ENCODE measurements around the gene TCEANC2. TPM values are rescaled to one million over a fixed set of nuclear protein-coding genes. Genes with fewer than 3 reads are reported as not detected.
"Not testable (repeated sequence)": the region's sequence is repeated elsewhere in the genome, so short reads cannot be mapped to it uniquely, and the experiment has no call there.

TCEANC2 gene
- total RNA-seq, 2 donors from 2014 or later: 14.7 to 15.2 TPM

- Mint-ChIP-seq H3K4me1 (peaks cover 12% of the 10 kb centered on the region), H3K36me3 (ENCODE audit: low read depth) (peaks cover 28% of the 10 kb centered on the region)
- H3K4me3 Mint-ChIP-seq; H3K9me3 Mint-ChIP-seq; ATAC-seq (replicated peaks); H3K27me3 Mint-ChIP-seq; H3K27ac Mint-ChIP-seq: not testable (repeated sequence)
Measured at GRCh38 chr1:54050435-54050834, 3.0 kb upstream of the TCEANC2 start.

- no peak overlapping the region for H3K4me3 Mint-ChIP-seq
- H3K4me1 Mint-ChIP-seq: peaks cover 21% of the 10 kb centered on the region
- no peak overlapping the region for H3K27ac Mint-ChIP-seq
- no peaks in the 10 kb centered on the region for H3K9me3 Mint-ChIP-seq
- peaks cover 24% of the 10 kb centered on the region for H3K36me3 Mint-ChIP-seq (ENCODE audit: low read depth)
- no peaks in the 10 kb centered on the region for H3K27me3 Mint-ChIP-seq
- ATAC-seq (replicated peaks): no peak
Measured at GRCh38 chr1:54051933-54052430, 1.4 kb upstream of the TCEANC2 start.

GRCh38 chr1:54052431-54052933, 926 bp upstream of the TCEANC2 start:
- H3K4me3 Mint-ChIP-seq: no peak overlapping the region
- ATAC-seq (replicated peaks): peak; percentile 38

GRCh38 chr1:54053745-54054437, 483 bp downstream of the TCEANC2 start:
- H3K27me3 Mint-ChIP-seq: no peaks in the 10 kb centered on the region
- H3K9me3 Mint-ChIP-seq: no peaks in the 10 kb centered on the region
- H3K36me3 Mint-ChIP-seq (ENCODE audit: low read depth): peaks cover 34% of the 10 kb centered on the region
- no peak overlapping the region for H3K4me3 Mint-ChIP-seq
- ATAC-seq (replicated peaks): no peak
- H3K4me1 Mint-ChIP-seq: peaks cover 24% of the 10 kb centered on the region
- no peak overlapping the region for H3K27ac Mint-ChIP-seq

More at GRCh38 chr1:54052431-54052933, 926 bp upstream of the TCEANC2 start:
- Mint-ChIP-seq H3K9me3 (no peaks in the 10 kb centered on the region), H3K36me3 (ENCODE audit: low read depth) (peaks cover 24% of the 10 kb centered on the region), H3K27ac (no peak overlapping the region), H3K4me1 (peaks cover 19% of the 10 kb centered on the region), H3K27me3 (no peaks in the 10 kb centered on the region)

GRCh38 chr1:54054438-54054749, 986 bp downstream of the TCEANC2 start:
- H3K4me1 Mint-ChIP-seq: peaks cover 24% of the 10 kb centered on the region
- H3K27me3 Mint-ChIP-seq: no peaks in the 10 kb centered on the region
- no peak for ATAC-seq (replicated peaks)
- no peak overlapping the region for H3K27ac Mint-ChIP-seq
- H3K9me3 Mint-ChIP-seq: no peaks in the 10 kb centered on the region
- peaks cover 39% of the 10 kb centered on the region for H3K36me3 Mint-ChIP-seq (ENCODE audit: low read depth)
- H3K4me3 Mint-ChIP-seq: no peak overlapping the region

GRCh38 chr1:54064299-54064698, 10.9 kb downstream of the TCEANC2 start:
- Mint-ChIP-seq H3K4me3 (no peak overlapping the region), H3K27me3 (no peaks in the 10 kb centered on the region), H3K36me3 (ENCODE audit: low read depth) (peaks cover 6% of the 10 kb centered on the region), H3K9me3 (no peaks in the 10 kb centered on the region), H3K27ac (no peak overlapping the region), H3K4me1 (peaks cover 7% of the 10 kb centered on the region)
- no peak for ATAC-seq (replicated peaks)

GRCh38 chr1:54069791-54070170, 16.4 kb downstream of the TCEANC2 start:
- ATAC-seq (replicated peaks): no peak
- no peak overlapping the region for H3K4me3 Mint-ChIP-seq
- no peak overlapping the region for H3K27ac Mint-ChIP-seq
- H3K4me1 Mint-ChIP-seq: no peaks in the 10 kb centered on the region
- no peaks in the 10 kb centered on the region for H3K9me3 Mint-ChIP-seq
- H3K36me3 Mint-ChIP-seq (ENCODE audit: low read depth): peaks cover 15% of the 10 kb centered on the region
- H3K27me3 Mint-ChIP-seq: no peaks in the 10 kb centered on the region

- Mint-ChIP-seq H3K27me3 (no peaks in the 10 kb centered on the region), H3K9me3 (no peaks in the 10 kb centered on the region), H3K4me1 (no peaks in the 10 kb centered on the region), H3K27ac (no peak overlapping the region), H3K36me3 (ENCODE audit: low read depth) (peaks cover 15% of the 10 kb centered on the region), H3K4me3 (no peak overlapping the region)
- ATAC-seq (replicated peaks): peak; percentile 45
Measured at GRCh38 chr1:54070171-54070837, 16.9 kb downstream of the TCEANC2 start.

GRCh38 chr1:54077359-54077758, 24.0 kb downstream of the TCEANC2 start:
- no peaks in the 10 kb centered on the region for H3K9me3 Mint-ChIP-seq
- no peak for ATAC-seq (replicated peaks)
- no peak overlapping the region for H3K4me3 Mint-ChIP-seq
- H3K36me3 Mint-ChIP-seq (ENCODE audit: low read depth): peaks cover 6% of the 10 kb centered on the region
- H3K4me1 Mint-ChIP-seq: peaks cover 5% of the 10 kb centered on the region
- H3K27me3 Mint-ChIP-seq: no peaks in the 10 kb centered on the region
- no peak overlapping the region for H3K27ac Mint-ChIP-seq

- ATAC-seq (replicated peaks): no peak
Measured at GRCh38 chr1:54080598-54081049, 27.2 kb downstream of the TCEANC2 start.

GRCh38 chr1:54081306-54082270, 28.2 kb downstream of the TCEANC2 start:
- H3K4me1 Mint-ChIP-seq: peaks cover 5% of the 10 kb centered on the region
- peak; percentile 93 for ATAC-seq (replicated peaks)
- H3K27me3 Mint-ChIP-seq: no peaks in the 10 kb centered on the region
- H3K36me3 Mint-ChIP-seq (ENCODE audit: low read depth): peaks cover 28% of the 10 kb centered on the region
- no peak overlapping the region for H3K4me3 Mint-ChIP-seq
- H3K27ac Mint-ChIP-seq: no peak overlapping the region
- H3K9me3 Mint-ChIP-seq: no peaks in the 10 kb centered on the region

More at GRCh38 chr1:54080598-54081049, 27.2 kb downstream of the TCEANC2 start:
- Mint-ChIP-seq H3K27ac (no peak overlapping the region), H3K27me3 (no peaks in the 10 kb centered on the region), H3K4me3 (no peak overlapping the region), H3K9me3 (no peaks in the 10 kb centered on the region), H3K36me3 (ENCODE audit: low read depth) (peaks cover 19% of the 10 kb centered on the region), H3K4me1 (peaks cover 5% of the 10 kb centered on the region)

GRCh38 chr1:54084794-54085193, 31.4 kb downstream of the TCEANC2 start:
- no peak for ATAC-seq (replicated peaks)
- Mint-ChIP-seq H3K27ac (no peak overlapping the region), H3K27me3 (no peaks in the 10 kb centered on the region), H3K9me3 (no peaks in the 10 kb centered on the region), H3K36me3 (ENCODE audit: low read depth) (peaks cover 37% of the 10 kb centered on the region), H3K4me3 (no peak overlapping the region), H3K4me1 (peaks cover 5% of the 10 kb centered on the region)

- Mint-ChIP-seq H3K27ac (no peak overlapping the region), H3K36me3 (ENCODE audit: low read depth) (peaks cover 37% of the 10 kb centered on the region), H3K4me3 (no peak overlapping the region), H3K27me3 (no peaks in the 10 kb centered on the region), H3K9me3 (no peaks in the 10 kb centered on the region), H3K4me1 (peaks cover under 1% of the 10 kb centered on the region)
- no peak for ATAC-seq (replicated peaks)
Measured at GRCh38 chr1:54086754-54087153, 33.3 kb downstream of the TCEANC2 start.

GRCh38 chr1:54088385-54088784, 35.0 kb downstream of the TCEANC2 start:
- no peaks in the 10 kb centered on the region for H3K9me3 Mint-ChIP-seq
- peaks cover 34% of the 10 kb centered on the region for H3K36me3 Mint-ChIP-seq (ENCODE audit: low read depth)
- H3K27ac Mint-ChIP-seq: no peak overlapping the region
- no peaks in the 10 kb centered on the region for H3K27me3 Mint-ChIP-seq
- no peak overlapping the region for H3K4me3 Mint-ChIP-seq
- no peak for ATAC-seq (replicated peaks)
- no peaks in the 10 kb centered on the region for H3K4me1 Mint-ChIP-seq
